Measurements from ENCODE around the gene TMOD3.

Gene TMOD3

DNA sequence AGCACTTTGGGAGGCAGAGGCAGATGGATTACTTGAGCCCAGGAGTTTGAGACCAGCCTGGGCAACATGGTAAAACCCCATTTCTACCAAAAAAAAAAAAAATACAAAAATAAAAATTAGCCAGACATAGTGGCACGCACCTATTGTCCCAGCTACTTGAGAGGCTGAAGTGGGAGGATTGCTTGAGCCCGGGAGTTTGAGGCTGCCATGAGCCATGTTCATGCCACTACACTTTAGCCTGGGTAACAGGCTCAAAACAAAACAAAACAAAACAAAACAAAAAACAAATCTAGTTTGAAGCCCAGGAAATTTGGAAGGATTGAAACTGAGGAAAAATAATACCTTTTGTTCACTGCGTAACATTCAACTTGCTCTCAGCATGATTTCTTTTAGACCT is 16.6 kb downstream of the TMOD3 start:
- no peaks in the 10 kb centered on the region for H3K36me3 ChIP-seq (ENCODE audit: insufficient read depth, low read length)
- peaks cover 4% of the 10 kb centered on the region; the same call in 1 of the 2 replicates for H3F3A ChIP-seq (ENCODE audit: low read depth)
- H3K9me2 ChIP-seq (replicated peaks; ENCODE audit: low read depth, low read length), result no peaks in the 10 kb centered on the region
- no peak overlapping the region for H3K9ac ChIP-seq (ENCODE audit: low read depth, low read length, poor library complexity, severe bottlenecking)
- no peak overlapping the region for H3K4me3 ChIP-seq (ENCODE audit: low read length, poor library complexity, severe bottlenecking)
- H3K4me2 ChIP-seq (ENCODE audit: low read depth, low read length, poor library complexity, severe bottlenecking), result peak overlapping the region; percentile 25
- no peak overlapping the region for H2AFZ ChIP-seq (ENCODE audit: low read length)
- TF ChIP-seq, protein P1, sequence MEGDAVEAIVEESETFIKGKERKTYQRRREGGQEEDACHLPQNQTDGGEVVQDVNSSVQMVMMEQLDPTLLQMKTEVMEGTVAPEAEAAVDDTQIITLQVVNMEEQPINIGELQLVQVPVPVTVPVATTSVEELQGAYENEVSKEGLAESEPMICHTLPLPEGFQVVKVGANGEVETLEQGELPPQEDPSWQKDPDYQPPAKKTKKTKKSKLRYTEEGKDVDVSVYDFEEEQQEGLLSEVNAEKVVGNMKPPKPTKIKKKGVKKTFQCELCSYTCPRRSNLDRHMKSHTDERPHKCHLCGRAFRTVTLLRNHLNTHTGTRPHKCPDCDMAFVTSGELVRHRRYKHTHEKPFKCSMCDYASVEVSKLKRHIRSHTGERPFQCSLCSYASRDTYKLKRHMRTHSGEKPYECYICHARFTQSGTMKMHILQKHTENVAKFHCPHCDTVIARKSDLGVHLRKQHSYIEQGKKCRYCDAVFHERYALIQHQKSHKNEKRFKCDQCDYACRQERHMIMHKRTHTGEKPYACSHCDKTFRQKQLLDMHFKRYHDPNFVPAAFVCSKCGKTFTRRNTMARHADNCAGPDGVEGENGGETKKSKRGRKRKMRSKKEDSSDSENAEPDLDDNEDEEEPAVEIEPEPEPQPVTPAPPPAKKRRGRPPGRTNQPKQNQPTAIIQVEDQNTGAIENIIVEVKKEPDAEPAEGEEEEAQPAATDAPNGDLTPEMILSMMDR (conservative IDR thresholded peaks at IDR 0.05; ENCODE audit: low read length), result no peak
- TF ChIP-seq EZH2phosphoT487 (IDR thresholded peaks at IDR 0.05; ENCODE audit: borderline replicate concordance), result no peak
- peaks cover 43% of the 10 kb centered on the region for H4K20me1 ChIP-seq (ENCODE audit: insufficient read depth, low read length, poor library complexity, severe bottlenecking)
- H3K79me2 ChIP-seq (ENCODE audit: insufficient read depth, low read length), result peaks cover 99% of the 10 kb centered on the region
- no peaks in the 10 kb centered on the region for H3K9me3 ChIP-seq (ENCODE audit: insufficient read depth, low read depth, low read length)
- H3K4me1 ChIP-seq (ENCODE audit: insufficient read depth, low read length, poor library complexity, severe bottlenecking), result peaks cover 63% of the 10 kb centered on the region
- H3K27me3 ChIP-seq (ENCODE audit: insufficient read depth, low read length, poor library complexity, severe bottlenecking), result no peaks in the 10 kb centered on the region

DNA sequence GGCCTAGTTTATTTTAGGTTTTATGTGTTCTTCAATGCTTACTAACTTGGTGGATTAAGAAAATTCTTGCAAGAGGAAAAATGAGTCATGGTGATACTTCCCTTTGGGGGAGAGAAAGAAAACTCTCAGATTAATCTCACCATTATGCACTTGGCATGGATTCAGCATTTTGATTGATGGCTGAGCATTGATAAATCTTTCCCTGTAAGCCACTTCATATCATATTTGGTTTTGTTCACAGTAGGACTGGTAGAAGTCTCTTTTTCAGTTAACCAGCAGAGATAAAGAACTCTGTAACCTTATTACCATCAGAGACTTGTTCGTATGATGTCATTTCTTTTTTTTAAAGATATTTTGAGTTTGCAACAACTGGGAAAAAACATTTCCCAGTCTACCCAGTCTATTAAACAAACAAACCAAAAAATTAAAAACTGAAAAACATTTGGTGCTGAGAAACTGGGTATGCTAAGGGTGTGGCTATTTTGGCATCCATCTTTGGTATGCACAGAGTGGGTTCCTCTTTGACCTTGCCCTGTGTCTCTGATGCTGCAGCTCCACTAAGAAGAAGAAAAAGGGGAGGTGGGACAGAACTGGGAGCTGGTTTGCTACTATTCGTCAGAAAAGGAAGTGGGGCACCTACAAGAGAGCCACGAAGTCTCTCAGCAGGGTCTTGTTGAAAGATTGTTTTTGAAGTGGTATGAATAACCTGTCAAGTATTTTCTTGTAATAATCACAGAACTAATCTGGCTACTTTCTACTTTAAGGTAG is 17.2 kb downstream of the TMOD3 start:
- H3K9ac ChIP-seq (ENCODE audit: low read depth, low read length, poor library complexity, severe bottlenecking), result no peak overlapping the region
- H3K4me2 ChIP-seq (ENCODE audit: low read depth, low read length, poor library complexity, severe bottlenecking), result peak overlapping the region; percentile 25
- H3F3A ChIP-seq (ENCODE audit: low read depth), result no peaks in the 10 kb centered on the region
- H3K4me3 ChIP-seq (ENCODE audit: low read length, poor library complexity, severe bottlenecking), result peak overlapping the region; percentile 13
- no peaks in the 10 kb centered on the region for H3K27me3 ChIP-seq (ENCODE audit: insufficient read depth, low read length, poor library complexity, severe bottlenecking)
- H3K9me3 ChIP-seq (ENCODE audit: insufficient read depth, low read depth, low read length), result no peaks in the 10 kb centered on the region
- H3K9me2 ChIP-seq (replicated peaks; ENCODE audit: low read depth, low read length), result no peaks in the 10 kb centered on the region
- no peaks in the 10 kb centered on the region for H3K36me3 ChIP-seq (ENCODE audit: insufficient read depth, low read length)
- TF ChIP-seq, protein P1 (conservative IDR thresholded peaks at IDR 0.05; ENCODE audit: low read length), result no peak
- TF ChIP-seq EZH2phosphoT487 (IDR thresholded peaks at IDR 0.05; ENCODE audit: borderline replicate concordance), result no peak
- H3K4me1 ChIP-seq (ENCODE audit: insufficient read depth, low read length, poor library complexity, severe bottlenecking), result peaks cover 57% of the 10 kb centered on the region
- peaks cover 38% of the 10 kb centered on the region for H4K20me1 ChIP-seq (ENCODE audit: insufficient read depth, low read length, poor library complexity, severe bottlenecking)
- peaks cover 98% of the 10 kb centered on the region for H3K79me2 ChIP-seq (ENCODE audit: insufficient read depth, low read length)
- no peak overlapping the region for H2AFZ ChIP-seq (ENCODE audit: low read length)

DNA sequence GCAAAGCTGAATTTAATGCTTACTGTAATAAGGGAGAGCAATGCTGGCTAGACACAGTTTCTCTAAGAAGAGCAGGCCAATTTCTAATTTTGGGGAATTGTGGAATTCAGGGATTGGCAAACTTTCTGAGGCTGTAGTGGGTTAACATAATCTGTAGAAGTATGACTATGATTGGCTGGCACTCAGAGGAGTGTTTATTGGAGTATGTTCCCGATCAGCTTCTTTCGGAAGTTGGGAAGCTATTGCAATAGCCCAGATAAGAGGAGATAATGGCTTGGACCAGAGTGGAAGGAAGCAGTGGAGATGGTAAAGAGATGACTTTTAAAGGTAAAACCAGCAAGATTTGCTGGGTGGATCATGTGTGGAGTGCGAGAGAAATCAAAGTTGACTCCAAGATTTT is 19.4 kb downstream of the TMOD3 start:
- TF ChIP-seq EZH2phosphoT487 (IDR thresholded peaks at IDR 0.05; ENCODE audit: borderline replicate concordance), result no peak
- TF ChIP-seq, protein P1 (conservative IDR thresholded peaks at IDR 0.05; ENCODE audit: low read length), result no peak
- no peaks in the 10 kb centered on the region for H3K9me2 ChIP-seq (replicated peaks; ENCODE audit: low read depth, low read length)

More for the DNA sequence above, 19.4 kb downstream of the TMOD3 start:
- H3K27me3 ChIP-seq (ENCODE audit: insufficient read depth, low read length, poor library complexity, severe bottlenecking), result no peaks in the 10 kb centered on the region
- H3K4me2 ChIP-seq (ENCODE audit: low read depth, low read length, poor library complexity, severe bottlenecking), result no peak overlapping the region
- H3K4me1 ChIP-seq (ENCODE audit: insufficient read depth, low read length, poor library complexity, severe bottlenecking), result peaks cover 35% of the 10 kb centered on the region
- H3K9me3 ChIP-seq (ENCODE audit: insufficient read depth, low read depth, low read length), result no peaks in the 10 kb centered on the region
- H3K9ac ChIP-seq (ENCODE audit: low read depth, low read length, poor library complexity, severe bottlenecking), result no peak overlapping the region
- no peak overlapping the region for H3K4me3 ChIP-seq (ENCODE audit: low read length, poor library complexity, severe bottlenecking)
- no peaks in the 10 kb centered on the region for H3K36me3 ChIP-seq (ENCODE audit: insufficient read depth, low read length)
- H3F3A ChIP-seq (ENCODE audit: low read depth), result no peaks in the 10 kb centered on the region
- H4K20me1 ChIP-seq (ENCODE audit: insufficient read depth, low read length, poor library complexity, severe bottlenecking), result peaks cover 31% of the 10 kb centered on the region
- peaks cover 98% of the 10 kb centered on the region for H3K79me2 ChIP-seq (ENCODE audit: insufficient read depth, low read length)
- H2AFZ ChIP-seq (ENCODE audit: low read length), result no peak overlapping the region

Measured in Loucy (cell line).